Kidney glomerular epithelial cell (primary cell): ENCODE data around the gene IL27RA.
A peak's percentile ranks its signal among the peaks of the same experiment; 100 is the strongest.

ENCODE experiments used
- DNase-seq: peaks from one replicate; lab custom pipeline; 2025; lab: John Stamatoyannopoulos, UW

The IL27RA gene

DNA sequence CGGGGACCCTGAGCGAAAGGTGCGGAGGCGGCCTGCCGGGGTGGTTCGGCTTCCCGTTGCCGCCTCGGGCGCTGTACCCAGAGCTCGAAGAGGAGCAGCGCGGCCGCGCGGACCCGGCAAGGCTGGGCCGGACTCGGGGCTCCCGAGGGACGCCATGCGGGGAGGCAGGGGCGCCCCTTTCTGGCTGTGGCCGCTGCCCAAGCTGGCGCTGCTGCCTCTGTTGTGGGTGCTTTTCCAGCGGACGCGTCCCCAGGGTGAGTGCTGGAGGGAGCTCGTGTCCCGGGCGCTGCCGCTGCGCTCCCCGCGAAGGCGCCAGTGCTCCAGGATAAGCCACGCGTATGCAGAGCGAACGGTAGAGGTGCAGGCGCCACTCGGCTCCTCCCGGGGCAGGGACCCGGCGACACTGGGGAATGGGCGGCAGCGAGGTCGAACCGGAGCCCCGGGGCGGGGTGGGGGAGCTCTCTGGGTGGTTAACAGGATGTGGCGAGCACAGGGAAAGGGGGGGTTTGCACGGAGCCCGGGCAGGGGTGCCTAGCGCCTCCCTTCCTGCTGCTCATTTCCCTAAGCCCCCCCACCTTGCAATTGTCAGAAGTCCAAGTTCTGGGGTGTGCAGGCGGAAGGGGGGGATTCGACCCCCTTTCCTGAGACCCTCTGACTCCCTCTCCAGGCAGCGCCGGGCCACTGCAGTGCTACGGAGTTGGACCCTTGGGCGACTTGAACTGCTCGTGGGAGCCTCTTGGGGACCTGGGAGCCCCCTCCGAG lies at the start of gene IL27RA:
IL27RA (plus strand) TSS at position 44 of the 762 bp plus-strand sequence; CDS start at position 155, 111 bp downstream.
- DNase-seq, result peak; percentile 10

DNA sequence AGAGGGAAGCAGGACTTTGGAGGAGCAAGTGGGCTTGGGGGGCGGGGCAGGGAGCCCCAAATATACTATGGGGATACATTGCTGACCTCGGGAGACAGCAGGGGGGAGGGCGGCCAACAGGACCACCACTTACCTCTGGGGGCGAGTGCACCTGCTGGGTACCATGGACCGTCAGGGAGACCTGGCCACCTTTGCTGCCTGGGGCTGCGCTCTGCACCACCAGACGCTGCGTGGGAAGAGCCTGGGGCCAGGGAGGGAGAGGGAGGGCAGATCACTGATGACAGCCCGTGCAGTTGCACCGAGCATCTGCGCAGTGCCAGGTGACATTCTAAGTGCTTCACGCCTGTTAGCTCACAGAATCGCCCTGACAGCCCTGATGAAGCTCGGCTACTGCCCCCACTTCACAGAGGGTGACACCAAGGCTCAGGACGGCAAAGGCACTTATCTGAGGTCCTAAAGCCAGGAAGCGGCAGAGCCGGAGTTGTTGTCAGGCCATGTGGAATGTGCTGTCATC lies 49.5 kb upstream of the IL27RA start:
- no peak for DNase-seq

DNA sequence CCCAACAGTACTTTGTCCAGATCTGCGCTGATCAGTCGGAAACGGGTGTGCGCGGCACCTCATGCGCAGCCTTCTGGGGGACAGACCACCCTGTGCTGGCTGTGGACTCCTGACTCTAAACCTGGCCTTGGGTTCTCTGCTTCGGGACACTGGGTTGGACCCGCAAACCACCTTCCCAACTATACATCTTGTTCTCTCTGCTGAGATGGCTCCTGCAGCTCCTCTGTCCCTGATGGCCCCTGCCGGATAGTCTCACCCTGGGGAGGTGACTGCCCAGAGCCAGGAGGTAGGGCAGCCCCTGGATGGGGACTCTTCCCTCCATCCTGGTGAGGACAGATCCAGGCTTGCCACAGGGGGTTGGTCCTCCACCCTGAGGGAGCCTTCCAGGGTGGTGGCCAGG lies 48.8 kb upstream of the IL27RA start:
- no peak for DNase-seq

DNA sequence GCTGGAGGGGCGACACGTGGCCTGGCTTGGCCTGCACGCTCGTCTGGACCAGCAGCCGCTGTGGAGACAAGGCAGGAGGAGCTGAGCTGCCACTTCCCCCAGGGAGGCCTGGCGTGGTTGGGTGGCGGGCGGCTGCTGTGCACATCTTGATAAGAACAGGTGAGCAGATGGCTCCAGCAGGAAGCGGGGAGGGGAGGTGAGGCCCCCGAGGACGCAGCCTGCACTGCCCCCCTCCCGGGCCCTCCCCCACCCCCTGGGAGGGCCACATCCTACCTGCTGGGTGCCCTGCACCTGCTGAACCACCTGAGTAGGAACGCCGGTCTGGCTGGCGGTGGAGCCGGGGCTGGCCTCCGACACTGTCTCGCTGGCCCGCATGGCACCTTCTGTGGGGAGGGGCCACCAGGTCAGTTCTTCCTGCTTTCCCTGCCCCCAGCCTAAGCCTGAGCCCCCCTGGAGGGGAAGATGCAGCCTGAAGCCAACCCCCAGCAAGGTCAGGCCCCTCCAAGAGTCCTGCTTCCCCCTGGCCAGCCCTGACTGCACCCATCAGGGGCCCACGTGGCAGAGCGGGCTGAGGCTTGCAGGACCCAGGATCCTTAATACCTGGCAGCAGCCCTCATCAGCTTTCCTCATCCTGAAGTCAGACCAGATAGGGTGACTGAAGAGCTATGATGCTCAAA lies 48.2 kb upstream of the IL27RA start:
- DNase-seq, result no peak

DNA sequence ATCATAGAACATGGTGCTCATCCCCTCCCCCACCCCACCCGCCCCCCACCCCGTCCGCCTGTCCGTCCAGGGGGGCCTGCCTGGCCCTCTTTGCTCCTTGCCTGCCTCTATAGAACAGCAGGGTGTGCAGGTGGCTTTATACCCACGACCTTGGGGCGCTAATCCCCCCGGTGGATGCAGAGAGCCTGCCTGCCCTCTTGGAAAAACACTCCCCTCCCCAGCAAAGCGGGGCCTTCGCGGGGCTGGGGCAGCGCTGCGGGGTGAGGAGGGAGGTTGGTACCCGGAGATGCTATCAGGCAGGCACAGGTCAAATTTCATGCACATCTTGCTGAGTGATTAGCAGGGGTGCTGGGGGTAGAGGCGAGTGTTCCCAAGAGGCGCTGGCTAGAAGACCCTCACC lies 47.4 kb upstream of the IL27RA start:
- no peak for DNase-seq

DNA sequence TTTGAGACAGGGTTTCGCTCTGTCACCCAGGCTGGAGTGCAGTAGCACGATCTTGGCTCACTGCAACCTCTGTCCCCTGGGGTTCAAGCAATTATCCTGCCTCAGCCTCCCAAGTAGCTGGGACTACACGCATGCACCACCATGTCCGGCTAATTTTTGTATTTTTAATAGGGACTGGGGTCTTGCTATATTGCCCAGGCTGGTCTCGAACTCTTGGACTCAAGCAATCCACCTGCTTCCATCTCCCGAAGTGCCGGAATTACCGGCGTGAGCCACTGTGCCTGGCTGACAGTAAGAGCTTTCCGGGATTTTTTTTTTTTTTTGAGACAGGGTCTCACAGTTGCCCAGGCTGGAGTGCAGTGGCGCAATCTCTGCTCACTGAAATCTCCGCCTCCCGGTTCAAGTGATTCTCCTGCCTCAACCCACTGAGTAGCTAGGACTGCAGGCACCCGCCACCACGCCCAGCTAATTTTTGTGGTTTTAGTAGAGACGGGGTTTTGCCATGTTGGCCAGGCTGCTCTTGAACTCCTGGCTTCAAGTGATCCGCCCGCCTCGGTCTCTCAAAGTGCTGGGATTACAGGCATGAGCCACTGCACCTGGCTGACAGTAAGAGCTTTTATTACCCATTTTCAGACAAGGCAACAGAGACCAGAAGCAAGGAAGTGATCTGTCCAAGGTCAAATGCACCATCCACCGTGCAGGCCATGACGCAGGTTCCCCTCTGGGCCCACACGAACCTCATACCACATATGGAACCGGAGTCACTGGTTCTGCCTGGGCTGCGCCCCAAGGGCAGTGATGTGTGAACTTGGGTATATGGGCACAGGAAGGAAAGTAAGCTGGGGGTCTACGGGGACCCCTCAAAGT lies 46.5 kb upstream of the IL27RA start:
- DNase-seq, result no peak

DNA sequence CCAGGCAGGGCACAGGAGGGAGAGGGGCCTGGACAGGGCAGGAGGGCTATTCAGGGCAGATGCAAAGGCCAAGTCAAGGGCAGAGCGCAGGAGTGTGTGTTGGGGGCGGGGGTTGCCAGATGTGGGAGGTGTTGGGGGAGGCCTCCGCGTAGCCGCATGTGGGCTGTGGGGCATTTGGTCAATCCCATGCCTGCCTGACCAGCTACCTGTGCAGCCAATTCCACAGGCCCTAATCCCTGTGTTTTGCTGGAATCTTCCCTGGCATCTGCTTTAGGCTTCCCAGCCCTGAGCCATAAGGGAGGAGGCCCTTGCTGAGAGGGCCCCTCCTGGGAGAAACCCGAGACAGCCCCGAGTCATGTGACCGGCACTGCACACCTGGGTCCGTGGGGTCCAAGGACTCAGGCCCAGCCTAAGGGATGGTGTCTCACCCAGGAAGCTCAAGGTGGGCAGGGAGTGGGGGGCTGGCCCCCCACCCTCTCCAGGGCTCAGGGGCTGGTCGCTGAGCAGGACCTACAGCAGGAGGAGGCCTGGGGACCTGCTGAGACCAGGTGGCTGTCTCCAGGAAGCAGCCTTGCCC lies 45.7 kb upstream of the IL27RA start:
- no peak for DNase-seq

DNA sequence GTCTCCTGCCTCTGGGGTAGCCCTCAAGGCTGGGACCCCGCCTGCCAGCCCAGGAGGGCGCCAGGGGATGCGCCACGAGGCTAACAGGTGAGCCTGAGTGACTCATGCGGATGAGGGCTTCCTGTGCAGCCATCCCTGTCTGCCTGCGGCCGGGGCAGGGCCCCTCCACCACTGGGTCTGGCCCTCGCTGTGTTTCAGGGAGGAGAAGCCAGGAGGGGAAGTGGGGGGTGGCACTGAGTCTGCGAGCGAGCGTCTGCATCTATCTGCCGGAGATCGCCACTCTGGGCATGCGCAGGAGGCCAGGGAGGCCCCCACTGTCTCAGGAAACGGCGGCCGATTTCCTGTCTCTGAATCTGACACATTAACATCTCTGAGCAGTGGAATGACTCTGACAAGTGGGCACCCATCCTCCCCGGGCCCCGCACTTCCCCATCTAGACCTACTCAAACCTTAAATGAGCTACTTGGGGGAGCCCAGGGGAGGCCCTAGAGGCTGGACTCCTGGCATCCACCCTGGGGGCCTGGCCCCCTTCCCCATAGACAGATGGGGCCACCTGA lies 45.1 kb upstream of the IL27RA start:
- peak; percentile 84 for DNase-seq

DNA sequence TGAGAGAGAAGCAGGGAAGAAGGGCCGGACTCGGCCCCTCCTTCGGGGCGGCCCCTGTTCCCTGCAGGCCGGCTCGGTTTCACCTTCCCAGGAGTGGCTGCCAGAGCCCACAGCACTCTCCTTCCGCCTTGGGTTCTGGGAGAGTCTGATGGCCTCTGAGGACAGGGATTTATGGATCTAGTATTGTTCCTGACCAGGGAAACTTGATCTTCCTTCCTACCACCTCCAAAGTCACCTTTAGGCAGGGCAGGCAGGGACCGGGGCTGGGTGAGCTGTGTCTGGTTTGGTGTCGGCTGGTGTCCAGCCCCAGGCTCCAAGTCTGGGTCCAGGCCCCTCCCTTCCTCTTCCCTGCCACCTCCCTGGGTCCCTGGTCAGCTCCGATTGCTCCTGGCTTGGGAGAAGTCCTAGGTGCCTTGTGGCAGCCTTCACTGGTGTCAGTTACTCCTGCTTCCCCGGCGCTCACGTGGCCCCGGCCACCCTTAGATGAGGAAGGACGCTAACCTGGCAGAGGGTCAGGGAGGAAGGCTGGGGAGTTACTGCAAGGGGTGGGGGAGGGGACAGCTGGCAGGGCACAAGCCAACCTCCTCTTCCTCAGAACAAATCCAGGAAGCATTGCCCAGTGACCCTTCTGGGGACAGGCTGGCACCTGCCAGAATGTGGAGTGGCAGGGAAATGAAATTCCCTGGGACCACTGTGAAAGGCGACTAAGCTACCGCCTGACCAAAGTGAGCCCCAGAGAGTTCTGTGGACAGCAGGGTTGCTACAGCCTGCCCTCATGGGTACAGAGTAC lies 44.3 kb upstream of the IL27RA start:
- no peak for DNase-seq

DNA sequence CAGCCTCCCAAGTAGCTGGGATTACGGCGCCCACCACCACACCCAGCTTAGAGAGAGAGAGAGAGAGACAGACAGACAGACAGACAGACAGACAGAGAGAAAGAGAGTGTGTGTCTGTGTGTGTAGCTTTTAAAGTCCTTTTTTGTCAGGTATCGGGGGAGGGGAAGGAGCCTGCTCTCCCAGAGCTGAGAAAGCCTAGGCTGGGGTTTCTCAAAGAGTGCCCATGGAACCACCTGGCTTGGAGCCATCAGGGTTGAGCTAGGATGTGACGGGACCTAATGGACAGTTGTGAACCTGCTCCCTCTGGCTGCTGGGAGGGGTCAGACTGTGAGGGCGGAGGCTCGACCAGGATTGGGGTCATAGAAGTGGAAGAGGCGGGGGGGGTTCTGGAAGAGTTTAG lies 42.1 kb upstream of the IL27RA start:
- no peak for DNase-seq

DNA sequence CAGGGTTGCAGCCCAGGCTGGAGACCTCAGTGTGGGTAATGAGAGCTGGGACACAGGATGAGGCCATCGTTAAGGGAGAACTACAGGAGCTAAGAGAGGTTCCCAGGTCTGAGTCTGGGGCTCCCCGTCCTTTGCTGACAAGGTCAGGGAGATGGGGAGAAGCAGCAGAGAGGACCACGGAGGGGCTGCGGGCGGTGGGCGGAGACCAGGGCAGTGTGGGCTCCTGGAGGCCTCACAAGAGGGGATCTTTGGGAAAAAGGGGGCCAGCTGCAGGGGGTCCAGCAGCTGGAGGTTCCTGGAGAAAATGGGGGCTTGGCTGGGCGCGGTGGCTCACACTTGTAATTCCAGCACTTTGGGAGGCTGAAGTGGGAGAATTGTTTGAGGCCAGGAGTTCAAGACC lies 41.5 kb upstream of the IL27RA start:
- DNase-seq, result no peak

DNA sequence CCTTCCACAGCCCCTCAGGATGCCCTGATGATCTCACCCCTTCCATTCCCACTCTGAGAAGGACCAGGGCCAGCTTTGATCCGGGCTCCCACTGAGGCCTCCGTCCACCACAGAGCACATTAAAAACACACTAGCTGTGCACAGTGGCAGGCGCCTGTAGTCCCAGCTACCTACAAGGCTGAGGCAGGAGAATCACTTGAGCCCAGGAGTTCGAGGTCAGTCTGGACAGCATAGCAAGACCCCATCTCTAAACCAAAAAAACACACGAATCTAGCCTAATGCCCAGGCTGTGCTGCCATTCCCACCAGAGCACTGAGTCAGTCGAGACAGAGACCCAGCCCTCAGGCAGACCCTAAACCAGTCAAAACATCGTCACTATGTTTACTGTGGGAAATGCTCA lies 39.5 kb upstream of the IL27RA start:
- DNase-seq, result no peak

DNA sequence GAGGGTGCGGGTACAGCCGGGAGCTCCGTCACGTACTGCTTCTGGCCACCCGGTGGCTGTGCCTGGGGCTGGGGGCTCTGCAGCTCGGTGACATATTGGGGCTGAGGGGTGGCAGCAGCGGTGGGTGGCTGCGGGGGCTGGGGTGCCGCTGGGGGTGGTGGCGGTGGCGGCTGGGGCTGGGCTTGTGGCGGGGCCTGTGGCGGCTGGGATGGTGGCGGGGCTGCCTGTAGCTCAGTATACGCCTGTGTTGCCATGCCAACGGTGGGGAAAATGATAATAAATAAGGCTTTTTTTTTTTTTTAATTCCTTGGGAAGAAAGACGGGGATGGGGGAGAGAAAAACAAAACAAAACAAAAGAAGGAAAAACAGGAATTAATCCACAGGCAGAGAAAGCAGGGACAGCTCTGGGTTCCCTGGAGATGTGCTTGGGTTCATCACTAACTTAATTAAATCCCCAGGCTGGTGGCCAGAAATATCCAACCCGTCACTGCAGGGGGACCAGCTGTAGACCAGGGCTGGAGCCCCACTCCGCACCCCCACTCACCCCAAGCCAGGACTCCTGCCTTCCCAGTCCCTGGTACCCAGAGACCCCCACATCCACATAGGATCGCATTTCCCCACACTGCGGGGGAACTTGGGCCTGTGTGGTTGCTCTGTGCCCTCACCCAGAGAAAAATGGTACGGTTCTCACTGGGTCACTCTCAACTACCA lies 37.8 kb upstream of the IL27RA start:
- DNase-seq, result no peak

DNA sequence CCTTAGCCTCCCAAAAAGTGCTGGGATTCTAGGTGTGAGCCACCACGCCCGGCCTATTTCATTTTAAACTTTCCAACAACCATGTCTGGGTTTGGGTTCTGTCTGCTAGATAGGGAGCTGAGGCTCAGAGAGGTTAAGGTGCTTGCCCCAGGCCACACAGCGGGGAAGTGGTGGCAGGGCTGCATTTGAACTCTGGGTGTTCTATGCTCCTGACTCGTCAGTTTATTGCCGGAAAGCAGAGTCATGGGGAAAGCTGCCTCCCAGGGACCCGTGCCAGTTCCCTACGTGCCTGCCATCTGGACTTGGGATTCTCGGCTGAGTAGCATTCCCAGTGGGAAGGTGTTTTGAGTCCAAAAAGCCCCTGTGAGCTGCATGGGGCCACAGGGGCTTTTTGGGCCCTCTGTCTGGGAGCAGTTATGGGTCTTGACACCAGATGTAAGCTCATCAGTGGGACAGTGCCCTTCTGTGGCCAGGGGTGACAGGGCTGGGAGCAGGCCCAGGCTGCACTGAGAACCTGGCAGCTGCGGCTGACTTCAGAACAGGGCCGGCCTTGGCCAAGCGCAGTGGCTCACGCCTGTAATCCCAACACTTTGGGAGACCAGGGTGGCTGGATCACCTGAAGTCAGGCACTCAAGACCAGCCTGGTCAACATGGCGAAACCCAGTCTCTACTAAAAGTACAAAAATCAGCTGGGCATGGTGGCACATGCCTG lies 36.4 kb upstream of the IL27RA start:
- no peak for DNase-seq

DNA sequence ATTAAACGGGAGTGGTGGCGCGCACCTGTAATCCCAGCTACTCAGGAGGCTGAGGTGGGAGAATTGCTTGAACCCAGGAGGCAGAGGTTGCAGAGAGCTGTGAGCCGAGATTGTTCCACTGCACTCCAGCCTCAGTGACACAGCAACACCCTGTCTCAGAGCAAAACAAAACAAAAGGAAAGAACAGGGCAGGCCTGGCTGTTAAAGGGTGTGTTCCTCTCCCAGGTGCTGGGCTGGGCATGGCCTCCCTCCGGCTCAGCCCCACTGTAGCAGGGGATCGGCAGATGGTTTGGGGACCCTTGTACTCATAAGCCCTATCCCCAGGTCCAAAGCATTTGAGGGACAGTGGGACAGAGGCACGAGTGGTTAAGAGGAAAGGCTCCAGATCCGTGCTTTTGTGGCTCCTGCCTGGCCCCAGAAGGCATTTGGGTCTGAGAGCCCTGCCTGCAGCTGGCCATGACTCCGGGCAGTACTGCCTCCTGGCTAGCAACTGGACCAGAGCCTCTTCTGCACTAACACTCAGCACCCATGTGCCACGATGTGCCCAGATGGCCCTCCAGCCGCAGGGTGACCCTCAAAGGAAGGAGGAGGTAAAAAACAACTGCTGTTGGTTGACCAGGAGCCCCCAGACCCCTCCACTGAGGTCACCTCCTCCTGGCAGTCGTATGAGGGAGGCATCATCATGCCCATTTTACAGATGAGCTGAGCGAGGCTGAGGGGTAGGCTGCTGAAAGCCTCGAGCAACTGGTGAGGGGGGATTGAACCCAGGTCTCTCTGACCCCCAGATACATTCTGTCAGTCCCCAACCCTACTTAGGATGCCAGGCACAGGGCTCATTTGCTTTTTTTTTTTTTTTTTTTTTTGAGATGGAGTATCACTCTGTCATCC lies 35.4 kb upstream of the IL27RA start:
- no peak for DNase-seq

DNA sequence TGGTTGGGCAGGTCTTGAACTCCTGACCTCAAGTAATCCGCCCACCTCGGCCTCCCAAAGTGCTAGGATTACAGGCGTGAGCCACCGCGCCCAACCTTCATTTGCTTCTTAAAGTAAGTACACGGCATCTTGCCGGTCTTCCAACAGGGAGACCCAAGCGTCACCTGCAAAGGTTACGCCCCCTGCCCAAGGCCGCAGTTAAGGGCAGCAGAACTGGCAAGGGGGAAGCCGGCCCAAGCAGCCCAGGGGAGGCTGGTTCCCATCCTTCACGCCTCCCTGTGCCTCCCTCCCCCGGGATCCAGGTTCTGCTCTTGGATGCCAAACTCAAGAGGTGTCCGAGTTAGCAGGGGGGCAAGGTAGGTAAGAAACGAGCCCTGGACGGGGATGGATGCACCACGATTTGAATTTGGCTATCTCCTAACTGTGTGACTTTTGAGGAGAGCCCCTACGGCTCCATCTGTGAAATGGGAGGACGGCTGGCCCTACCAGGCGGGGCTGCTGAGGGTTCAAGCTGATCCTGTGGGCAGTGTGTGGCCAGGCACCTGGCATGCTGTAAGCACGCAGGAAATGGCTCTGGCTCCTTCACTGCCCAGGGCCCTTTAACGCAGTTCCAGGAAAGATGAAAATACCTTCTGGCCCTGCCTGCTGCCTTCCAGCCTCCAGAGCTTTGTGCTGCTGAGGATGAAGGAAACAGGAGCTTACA lies 34.5 kb upstream of the IL27RA start:
- DNase-seq, result no peak

DNA sequence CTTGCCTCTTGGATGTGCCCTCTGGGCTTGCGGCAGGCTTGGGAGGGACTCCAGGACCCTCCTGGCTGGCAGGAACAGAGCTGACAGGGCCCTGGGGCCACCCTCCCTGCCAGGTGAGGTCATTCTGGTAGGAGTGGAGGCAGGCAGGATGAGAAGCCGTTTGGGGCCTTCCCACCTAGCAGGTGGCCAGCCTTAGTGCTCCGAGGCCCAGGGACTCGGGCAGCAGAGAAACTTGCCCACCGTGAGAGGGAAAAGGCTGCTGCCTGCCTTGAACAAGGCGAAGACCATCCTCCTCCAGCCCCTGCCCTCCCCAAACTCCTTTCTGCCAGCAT lies 34.0 kb upstream of the IL27RA start:
- no peak for DNase-seq

DNA sequence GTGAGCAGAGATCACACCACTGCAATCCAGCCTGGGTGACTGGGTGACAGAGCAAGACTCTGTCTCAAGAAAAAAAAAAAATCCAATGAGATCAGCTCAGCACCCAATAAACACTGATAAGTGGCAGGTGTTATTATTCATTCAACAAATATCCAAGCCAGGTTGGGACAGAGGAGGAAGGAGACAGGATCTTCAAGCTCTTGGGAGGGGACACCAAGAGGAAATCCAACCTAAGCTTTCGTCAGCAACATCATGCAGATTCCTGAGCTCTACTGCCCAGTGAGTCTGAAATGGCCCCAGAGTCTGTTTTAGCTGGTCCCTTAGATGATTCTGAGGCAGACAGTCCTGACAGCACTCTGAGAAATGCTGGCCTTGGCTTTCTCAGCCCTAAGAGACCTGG lies 33.1 kb upstream of the IL27RA start:
- DNase-seq, result no peak
